HG03442 (cell line): Measurements from ENCODE around the gene MCUB.
"Not testable (repeated sequence)": the region's sequence is repeated elsewhere in the genome, so short reads cannot be mapped to it uniquely, and the experiment has no call there.

Experiments used
- ATAC-seq: cut with Tn5 transposase; IDR thresholded peaks from one replicate; pipeline ENCODE4 v1.9.1; 2021; ENCODE audit warnings: mild to moderate bottlenecking, moderate library complexity; ENCODE audit not compliant: unreplicated experiment

MCUB gene

GRCh38 chr4:109578846-109579245 is 18.8 kb downstream of the MCUB start:
- ATAC-seq, result no peak

DNA sequence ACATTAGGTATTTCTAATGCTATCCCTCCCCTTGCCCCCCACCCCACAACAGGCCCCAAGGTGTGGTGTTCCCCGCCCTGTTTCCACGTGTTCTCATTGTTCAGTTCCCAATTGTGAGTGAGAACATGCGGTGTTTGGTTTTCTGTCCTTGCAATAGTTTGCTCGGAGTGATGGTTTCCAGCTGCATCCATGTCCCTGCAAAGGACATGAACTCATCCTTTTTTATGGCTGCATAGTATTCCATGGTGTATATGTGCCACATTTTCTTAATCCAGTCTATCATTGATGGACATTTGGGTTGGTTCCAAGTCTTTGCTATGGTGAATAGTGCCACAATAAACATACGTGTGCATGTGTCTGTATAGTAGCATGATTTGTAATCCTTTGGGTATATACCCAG is 20.0 kb downstream of the MCUB start:
- ATAC-seq, result not testable (repeated sequence)

DNA sequence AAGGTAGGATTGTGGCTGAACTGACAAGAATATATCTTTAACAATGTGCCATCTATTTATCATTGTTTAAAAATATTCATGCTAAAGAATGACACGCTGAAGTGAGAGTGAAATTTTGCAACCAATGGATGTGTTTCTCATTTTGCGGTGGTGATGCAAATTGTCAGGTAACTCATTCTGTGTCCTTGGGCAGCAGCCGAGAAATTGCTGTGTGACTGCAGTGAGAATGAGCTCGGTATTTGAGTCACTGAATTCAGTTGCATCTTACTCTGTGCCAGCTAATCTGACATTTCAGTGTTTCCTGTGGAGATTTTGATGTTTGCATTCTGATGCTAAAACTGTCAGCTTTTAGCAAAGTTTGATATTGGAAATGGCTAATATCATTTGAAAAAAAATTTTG is 28.1 kb downstream of the MCUB start:
- peak; percentile 100 for ATAC-seq

DNA sequence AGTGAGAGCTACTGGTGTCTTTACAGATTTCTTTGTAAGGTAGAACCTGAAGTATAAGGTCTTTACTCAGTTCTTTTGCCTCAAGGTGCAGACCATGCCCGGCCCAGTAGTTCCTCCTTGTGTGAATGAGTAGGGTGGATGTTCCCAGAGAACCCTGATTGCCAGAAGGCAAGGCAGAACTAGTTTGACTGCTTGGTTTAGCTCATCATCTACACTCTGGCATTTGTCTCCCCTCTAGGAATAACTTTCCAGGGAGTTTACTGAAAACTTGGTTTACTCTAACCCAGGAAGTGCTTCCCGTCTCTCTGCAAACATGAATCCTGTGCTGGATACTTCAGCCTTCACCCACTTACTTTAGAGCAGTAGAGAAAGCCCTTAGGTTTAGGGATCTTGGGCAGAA is 29.1 kb downstream of the MCUB start:
- no peak for ATAC-seq

DNA sequence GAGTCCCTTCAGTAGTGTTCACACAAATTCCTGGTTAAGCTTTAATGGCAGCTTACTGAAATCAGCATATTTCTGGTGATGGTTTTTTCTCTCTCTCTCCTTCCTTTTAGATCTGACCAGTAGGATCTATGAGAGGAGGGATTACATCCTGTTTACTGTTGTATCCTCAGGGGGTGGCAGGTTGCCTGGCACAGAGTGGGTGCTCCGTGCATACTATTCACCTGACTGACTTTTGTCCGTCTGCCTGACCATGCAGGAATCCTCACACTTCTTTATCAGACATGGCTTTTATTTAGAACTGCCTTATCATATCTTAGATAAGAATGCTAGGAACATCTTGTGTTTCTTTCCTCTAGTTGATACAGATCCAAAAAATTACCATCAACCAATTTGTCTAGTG is 29.6 kb downstream of the MCUB start:
- no peak for ATAC-seq

- ATAC-seq, result no peak
These were observed 30.9 kb downstream of the MCUB start for GRCh38 chr4:109590905-109591304.

DNA sequence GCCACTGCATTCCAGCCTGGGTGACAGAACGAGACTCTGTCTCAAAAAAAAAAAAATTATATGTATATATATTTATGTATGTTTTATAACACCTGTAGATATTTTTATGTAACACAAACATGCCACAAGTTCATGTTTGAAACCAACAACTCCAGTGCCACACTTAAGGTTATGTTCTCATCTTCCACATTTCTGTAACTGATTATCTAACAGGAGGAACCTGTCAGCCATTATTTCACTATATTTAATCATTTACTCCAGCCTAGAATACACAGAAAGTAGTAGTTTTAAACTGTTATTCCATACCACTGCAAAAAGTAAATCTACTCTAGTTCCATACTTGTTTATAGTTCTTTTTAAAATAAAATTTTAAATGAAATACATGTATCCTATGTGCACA is 32.3 kb downstream of the MCUB start:
- no peak for ATAC-seq

- not testable (repeated sequence) for ATAC-seq
These were observed 35.1 kb downstream of the MCUB start for GRCh38 chr4:109595123-109595522.

GRCh38 chr4:109596420-109597085 is 36.5 kb downstream of the MCUB start:
- ATAC-seq, result not testable (repeated sequence)

GRCh38 chr4:109599046-109599652 is 39.1 kb downstream of the MCUB start:
- no peak for ATAC-seq

DNA sequence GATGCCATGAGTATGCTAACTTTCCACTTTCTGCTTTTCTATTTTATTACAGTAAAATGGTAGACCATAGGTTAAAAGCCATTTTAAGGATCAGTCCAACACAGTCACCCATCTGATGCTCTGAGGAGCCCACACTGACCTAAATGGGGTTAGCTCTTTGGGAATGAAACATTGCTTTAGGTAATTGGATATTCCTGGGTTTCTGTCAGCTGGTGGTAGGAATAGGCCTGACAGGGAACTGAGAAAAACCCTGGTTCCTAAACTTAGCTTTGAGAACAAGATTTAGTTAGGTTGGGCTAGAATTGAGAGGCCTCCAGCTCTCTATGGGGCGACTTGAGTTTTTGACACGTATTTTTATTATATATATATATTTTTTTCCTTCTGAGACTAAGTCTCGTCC is 40.4 kb downstream of the MCUB start:
- no peak for ATAC-seq

DNA sequence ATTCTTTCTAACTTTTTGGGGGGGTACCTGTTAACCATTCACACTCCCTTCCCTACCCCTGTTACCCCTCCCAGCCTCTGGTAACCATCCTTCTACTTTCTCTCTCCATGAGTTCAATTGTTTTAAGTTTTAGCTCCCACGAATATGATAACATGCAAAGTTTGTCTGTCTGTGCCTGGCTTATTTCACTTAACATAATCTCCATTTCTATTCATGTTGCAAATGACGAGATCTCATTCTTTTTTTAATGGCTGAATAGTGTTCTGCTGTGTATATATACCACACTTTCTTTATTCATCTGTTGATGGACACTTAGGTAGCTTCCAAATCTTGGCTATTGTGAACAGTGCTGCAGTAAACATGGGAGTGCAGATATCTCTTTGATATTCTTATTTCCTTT is 41.3 kb downstream of the MCUB start:
- ATAC-seq, result no peak

DNA sequence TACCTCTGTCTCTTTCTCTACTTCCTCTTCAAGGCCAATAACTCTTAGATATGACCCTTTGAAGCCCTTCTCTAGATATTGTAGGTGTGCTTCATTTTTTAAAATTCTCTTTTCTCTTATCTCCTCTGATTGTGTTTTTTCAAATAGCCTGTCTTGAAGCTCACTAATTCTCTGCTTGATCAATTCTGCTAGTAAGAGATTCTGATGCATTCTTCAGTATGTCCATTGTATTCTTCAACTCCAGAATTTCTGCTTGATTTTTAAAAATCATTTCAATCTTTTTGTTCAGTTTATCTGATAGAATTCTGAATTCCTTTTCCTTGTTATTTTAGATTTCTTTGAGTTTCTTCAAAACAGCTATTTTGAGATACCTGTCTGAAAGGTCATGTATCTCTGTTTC is 47.9 kb downstream of the MCUB start:
- no peak for ATAC-seq

DNA sequence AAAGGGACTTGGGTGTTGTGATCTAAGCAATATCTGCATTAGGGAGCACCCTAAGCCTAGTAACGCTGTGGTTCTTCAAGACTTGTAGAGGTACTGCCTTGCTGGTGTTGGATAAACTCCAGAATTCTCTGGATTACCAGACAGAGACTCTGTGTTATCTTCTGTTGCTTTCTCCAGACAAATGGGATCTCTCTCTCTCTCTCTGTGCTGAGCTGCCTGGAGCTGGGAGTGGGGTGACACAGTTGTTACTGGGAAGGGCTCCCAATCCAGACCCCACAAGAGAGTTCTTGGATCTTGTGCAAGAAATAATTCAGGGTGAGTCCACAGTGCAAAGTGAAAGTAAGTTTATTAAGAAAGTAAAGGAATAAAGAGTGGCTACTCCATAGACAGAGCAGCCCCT is 48.8 kb downstream of the MCUB start:
- ATAC-seq, result no peak

GRCh38 chr4:109609431-109609830 is 49.4 kb downstream of the MCUB start:
- ATAC-seq, result no peak

DNA sequence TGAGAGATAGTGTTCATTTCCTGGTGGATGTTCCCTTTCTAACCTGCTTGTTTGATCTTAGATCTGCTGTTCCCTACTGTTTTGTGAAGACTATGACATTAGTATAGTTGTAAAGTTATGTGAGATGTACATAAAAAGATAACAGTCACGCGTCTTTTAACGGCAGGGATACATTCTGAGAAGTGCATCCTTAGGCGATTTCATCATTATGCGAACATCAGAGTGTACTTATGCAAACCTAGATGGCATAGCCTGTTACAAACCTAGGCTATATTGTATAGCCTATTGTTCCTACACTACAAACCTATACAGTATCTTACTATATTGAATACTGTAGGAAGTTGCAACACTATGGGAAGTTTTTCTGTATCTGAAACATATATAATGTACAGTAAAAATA is 50.4 kb downstream of the MCUB start:
- ATAC-seq, result no peak

DNA sequence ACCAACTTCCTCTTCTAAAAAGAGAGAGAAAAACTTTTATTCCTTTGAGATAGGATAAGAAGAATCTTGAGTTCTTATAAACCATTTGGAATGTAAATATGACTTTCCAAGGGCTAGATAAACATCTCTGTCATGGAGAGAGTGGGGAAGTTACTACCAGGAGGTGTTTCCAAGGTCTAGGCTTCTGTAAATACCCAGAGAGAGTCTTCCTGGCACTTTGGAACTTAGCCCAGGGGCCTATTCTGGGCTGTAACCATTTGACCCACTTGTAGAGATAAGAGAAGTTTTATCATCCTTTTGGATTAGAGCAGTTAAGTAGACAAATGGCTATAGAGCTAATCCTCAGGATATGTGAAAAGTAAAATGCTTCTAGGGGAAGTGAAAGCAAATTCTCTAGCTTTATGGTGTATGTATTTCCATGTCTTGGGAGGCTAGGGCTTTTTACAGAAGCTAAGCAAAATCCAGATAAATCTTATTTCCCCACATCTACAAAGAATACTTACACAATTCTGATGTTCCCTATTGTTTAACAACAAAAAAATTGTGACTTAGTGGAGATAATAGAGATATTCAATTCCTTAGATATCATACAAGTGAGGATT is 51.1 kb downstream of the MCUB start:
- ATAC-seq, result no peak

DNA sequence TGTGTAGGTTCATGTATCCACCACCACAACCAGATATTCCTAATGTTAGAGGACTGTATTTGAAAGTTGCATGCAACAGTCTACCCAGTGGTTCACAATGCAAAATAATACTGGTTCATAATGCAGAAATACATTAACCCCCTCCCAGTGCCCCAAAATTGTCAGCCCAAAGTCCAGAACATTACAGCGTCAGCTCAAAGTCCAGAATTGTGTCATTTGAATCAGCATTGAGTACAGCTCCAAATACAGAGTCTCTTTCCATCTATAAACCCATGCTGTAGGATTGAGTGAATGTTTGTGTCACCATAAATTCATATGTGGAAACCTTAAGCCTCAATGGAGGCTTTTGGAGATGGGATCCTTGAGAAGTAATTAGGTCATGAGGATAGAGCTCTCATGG is 54.0 kb downstream of the MCUB start:
- ATAC-seq, result no peak

- ATAC-seq, result no peak
These were observed 54.4 kb downstream of the MCUB start for GRCh38 chr4:109614466-109614865.

GRCh38 chr4:109615742-109616141 is 55.7 kb downstream of the MCUB start:
- ATAC-seq, result no peak

DNA sequence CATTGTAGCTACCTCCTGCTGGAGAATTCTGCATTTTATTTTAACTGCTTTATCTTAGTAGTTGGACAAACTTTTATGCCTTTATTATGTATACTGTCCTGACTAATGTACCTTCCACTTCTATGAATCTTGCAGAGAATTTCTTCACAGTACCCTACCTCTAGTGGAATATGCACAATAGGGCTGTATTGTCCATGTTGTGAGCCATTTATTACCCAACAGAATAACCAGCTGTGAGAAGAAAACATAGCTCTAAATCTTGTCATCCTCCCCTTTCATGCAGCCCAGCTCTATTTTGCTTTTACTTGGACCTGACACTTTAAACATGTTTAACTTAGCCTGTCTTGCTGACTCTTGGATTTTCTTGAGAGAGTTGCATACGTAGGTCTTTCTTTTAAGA is 56.2 kb downstream of the MCUB start:
- no peak for ATAC-seq

DNA sequence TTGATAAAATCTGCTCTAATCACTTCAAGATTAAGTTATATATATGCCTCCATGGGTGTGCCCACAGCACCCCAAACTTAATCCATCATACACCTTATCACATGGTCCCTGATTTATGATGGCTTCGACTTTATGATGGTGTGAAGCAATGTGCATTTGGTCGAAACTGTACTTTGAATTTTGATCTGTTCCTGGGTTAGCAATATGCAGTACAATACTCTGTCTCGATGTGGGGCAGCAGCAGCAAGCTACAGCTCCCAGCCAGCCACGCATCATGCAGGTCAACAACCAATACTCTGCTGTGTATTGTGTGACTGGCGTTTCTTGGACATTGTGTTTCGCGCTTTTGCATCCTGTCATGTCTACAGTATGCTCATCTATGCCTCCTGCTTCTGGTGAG is 62.6 kb downstream of the MCUB start:
- no peak for ATAC-seq

DNA sequence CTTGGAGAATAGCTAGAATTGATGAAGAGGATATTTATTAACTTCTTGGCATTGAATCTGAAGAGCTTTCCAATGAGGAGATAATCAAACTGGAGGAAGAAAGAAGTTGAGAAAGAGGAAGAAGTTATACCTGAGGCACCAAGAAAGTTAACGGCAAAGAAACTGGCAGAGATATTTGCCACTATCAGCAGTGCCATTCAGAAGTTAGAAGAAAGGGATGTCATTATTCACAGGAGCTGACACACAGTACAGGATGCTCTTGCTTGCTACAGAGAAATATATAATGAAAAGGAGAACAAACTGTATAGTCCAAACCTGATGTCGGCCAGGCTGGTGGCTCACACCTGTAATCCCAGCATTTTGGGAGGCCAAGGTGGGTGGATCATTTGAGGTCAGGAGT is 64.5 kb downstream of the MCUB start:
- no peak for ATAC-seq
